H1 (cell line): ENCODE data around the gene KDM8. TPM values are rescaled to one million over a fixed set of nuclear protein-coding genes. Genes with fewer than 3 reads are reported as not detected.

Source experiments
- BACH1 ChIP-seq: IDR thresholded peaks from 2 replicates; pipeline ENCODE4 v1.6.1; 2012; ENCODE audit warnings: low read length, improper control_type of control experiment
- EGR1 ChIP-seq: IDR thresholded peaks from 2 replicates; pipeline ENCODE4 v1.6.1; 2011; ENCODE audit warnings: low read depth, low read length, borderline replicate concordance
- EZH2 ChIP-seq: fragments of 200-600 bp; sonication (generic); IDR thresholded peaks from 2 replicates; pipeline ENCODE4 v1.7.1; 2012; ENCODE audit warnings: low read depth, mild to moderate bottlenecking, moderate library complexity, low read length, inconsistent platforms; ENCODE audit not compliant: severe bottlenecking
- KDM5A ChIP-seq: fragments of 200-600 bp; IDR thresholded peaks from 2 replicates; pipeline ENCODE4 v1.7.1; 2012; ENCODE audit warnings: mild to moderate bottlenecking, low read length, inconsistent platforms, mixed read lengths
- NANOG ChIP-seq: IDR thresholded peaks from 2 replicates; pipeline ENCODE4 v1.6.1; 2011; ENCODE audit warnings: low read length, low read depth, mild to moderate bottlenecking, inconsistent platforms; ENCODE audit not compliant: insufficient read depth, poor library complexity, severe bottlenecking
- NRF1 ChIP-seq: IDR thresholded peaks from 2 replicates; pipeline ENCODE4 v1.6.1; 2011; ENCODE audit warnings: mild to moderate bottlenecking, low read depth, low read length, improper control_type of control experiment
- POLR2AphosphoS5 ChIP-seq: IDR thresholded peaks from 2 replicates; pipeline ENCODE4 v1.6.1; 2011; ENCODE audit warnings: low read depth, low read length
- RAD21 ChIP-seq, 2 experiments: IDR thresholded peaks in 1 of 2; conservative IDR thresholded peaks in 1 of 2; 2 replicates each; pipeline ENCODE4 v1.6.1; 2011; ENCODE audit warnings: low read depth in 2 of 2, low read length in 2 of 2, improper control_type of control experiment in 1 of 2, inconsistent platforms in 1 of 2, mild to moderate bottlenecking in 1 of 2, moderate library complexity in 1 of 2
- SP1 ChIP-seq: IDR thresholded peaks from 2 replicates; pipeline ENCODE4 v1.6.1; 2011; ENCODE audit warnings: low read depth, low read length
- polyA plus RNA-seq, 7 experiments: library from polyadenylated mRNA; depleted of rRNA in 3 of 7; stranded (reverse) in 5 of 7; unstranded in 2 of 7; fragments of >200 nt in 5 of 7; fragments of 200-250 nt in 2 of 7; gene quantifications; 1 replicate in 5 of 7; 2 replicates in 1 of 7; 4 replicates in 1 of 7; pipeline versions ENCODE4 v1.2.1 to v1.2.3, GENCODE V29; 2011 to 2013; ENCODE audit warnings: missing spikeins in 2 of 7, mixed read lengths in 2 of 7
- total RNA-seq: library from RNA; stranded (reverse); fragmentation: NEBNext Ultra II Directional; extraction: Animal tissue kit (Norgen Biotek cat#: 25700); gene quantifications from 2 replicates; pipeline ENCODE4 v1.2.1, GENCODE V29; 2021
- TF ChIP-seq, protein P1 (sequence below), 3 experiments: IDR thresholded peaks; 1 replicate in 2 of 3; 2 replicates in 1 of 3; pipeline versions ENCODE4 v1.5.1 to v1.6.1; 2011; ENCODE audit warnings: low read length in 3 of 3, mild to moderate bottlenecking in 3 of 3, inconsistent platforms in 2 of 3, low read depth in 1 of 3, moderate library complexity in 1 of 3; ENCODE audit not compliant: insufficient read depth in 1 of 3; ENCODE audit errors: control extremely low read depth in 1 of 3
- TF ChIP-seq, protein P2 (sequence below): IDR thresholded peaks from 2 replicates; pipeline ENCODE4 v1.6.1; 2012; ENCODE audit warnings: low read length, inconsistent platforms

The KDM8 gene
- total and polyA plus RNA-seq, 2 of the 8 experiments (the other 6 are each of a cell fraction or from before 2014, with no cell fraction given) = 10.3 to 12.8 TPM

GRCh38 chr16:27235055-27235937, 32.0 kb downstream of the KDM8 start (continued):
- no peak for TF ChIP-seq POLR2AphosphoS5
- TF ChIP-seq SP1 = no peak
- TF ChIP-seq, protein P1, sequence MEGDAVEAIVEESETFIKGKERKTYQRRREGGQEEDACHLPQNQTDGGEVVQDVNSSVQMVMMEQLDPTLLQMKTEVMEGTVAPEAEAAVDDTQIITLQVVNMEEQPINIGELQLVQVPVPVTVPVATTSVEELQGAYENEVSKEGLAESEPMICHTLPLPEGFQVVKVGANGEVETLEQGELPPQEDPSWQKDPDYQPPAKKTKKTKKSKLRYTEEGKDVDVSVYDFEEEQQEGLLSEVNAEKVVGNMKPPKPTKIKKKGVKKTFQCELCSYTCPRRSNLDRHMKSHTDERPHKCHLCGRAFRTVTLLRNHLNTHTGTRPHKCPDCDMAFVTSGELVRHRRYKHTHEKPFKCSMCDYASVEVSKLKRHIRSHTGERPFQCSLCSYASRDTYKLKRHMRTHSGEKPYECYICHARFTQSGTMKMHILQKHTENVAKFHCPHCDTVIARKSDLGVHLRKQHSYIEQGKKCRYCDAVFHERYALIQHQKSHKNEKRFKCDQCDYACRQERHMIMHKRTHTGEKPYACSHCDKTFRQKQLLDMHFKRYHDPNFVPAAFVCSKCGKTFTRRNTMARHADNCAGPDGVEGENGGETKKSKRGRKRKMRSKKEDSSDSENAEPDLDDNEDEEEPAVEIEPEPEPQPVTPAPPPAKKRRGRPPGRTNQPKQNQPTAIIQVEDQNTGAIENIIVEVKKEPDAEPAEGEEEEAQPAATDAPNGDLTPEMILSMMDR (IDR thresholded peaks at IDR 0.05; ENCODE audit: control extremely low read depth in 1 of 3, insufficient read depth in 1 of 3, low read depth in 1 of 3, low read length in 3 of 3) = peak; percentile 73 to 79 (median 76)
- no peak for TF ChIP-seq NRF1
- TF ChIP-seq KDM5A = no peak
- TF ChIP-seq, protein P2, sequence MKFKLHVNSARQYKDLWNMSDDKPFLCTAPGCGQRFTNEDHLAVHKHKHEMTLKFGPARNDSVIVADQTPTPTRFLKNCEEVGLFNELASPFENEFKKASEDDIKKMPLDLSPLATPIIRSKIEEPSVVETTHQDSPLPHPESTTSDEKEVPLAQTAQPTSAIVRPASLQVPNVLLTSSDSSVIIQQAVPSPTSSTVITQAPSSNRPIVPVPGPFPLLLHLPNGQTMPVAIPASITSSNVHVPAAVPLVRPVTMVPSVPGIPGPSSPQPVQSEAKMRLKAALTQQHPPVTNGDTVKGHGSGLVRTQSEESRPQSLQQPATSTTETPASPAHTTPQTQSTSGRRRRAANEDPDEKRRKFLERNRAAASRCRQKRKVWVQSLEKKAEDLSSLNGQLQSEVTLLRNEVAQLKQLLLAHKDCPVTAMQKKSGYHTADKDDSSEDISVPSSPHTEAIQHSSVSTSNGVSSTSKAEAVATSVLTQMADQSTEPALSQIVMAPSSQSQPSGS = no peak
- peak; percentile 16 for TF ChIP-seq NANOG
- TF ChIP-seq EGR1 = no peak
- TF ChIP-seq RAD21 (IDR thresholded peaks at IDR 0.05 in 1 of 2, conservative IDR thresholded peaks at IDR 0.05 in 1 of 2; ENCODE audit: low read depth in 2 of 2, low read length in 2 of 2) = peak; percentile 77 to 81
- no peak for TF ChIP-seq EZH2
- TF ChIP-seq BACH1 = no peak
- TF ChIP-seq, all 59 proteins: peak for 4
